ENCODE results near the gene TNP2. TPM values are rescaled to one million over a fixed set of nuclear protein-coding genes. Genes with fewer than 3 reads are reported as not detected.

TNP2 gene
- polyA plus RNA-seq, 1 of the 3 experiments (the other 2 are of a cell fraction): not detected

DNA sequence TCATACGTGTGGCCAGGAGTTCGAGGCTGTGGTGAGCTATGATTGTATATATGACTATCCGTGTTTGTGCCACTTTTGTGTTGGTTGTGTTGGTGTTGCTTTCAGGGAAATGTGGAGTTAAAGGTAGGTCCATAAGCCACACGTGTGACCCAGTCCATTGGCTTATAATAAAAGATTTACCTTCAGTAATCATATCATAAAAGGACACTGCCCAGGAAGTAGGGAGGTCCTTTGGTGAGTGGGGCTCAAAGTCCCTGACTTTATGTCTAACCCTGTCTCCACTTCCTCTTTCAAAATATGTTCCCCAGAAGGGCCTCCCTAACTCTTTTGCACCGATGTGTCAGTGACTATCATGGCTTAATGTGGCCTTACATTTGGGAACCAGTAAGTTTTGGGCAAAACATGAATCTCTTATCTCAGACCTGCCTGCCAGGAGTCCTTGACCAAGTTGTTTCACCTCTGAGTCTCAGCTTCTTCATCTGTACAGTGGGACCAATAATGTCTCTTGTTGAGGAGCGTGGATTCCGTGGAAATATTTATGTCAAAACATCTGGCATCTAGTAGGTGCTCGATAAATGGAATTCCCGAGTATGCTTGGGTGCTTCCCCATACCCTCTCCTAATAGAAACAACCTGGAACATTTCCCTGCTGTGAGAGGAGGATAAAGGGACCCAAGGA, 4.8 kb downstream of the TNP2 start:
- Histone ChIP-seq H3K36me3 (replicated peaks in 1 of 2; ENCODE audit: control insufficient read depth in 1 of 2, insufficient read depth in 2 of 2, low read length in 1 of 2) (no peaks in the 10 kb centered on the region), H3K9me2 (no peaks in the 10 kb centered on the region), H3K4me3 (ENCODE audit: low read depth in 2 of 2, low read length in 1 of 2) (no peak overlapping the region), H3K27me3 (ENCODE audit: insufficient read depth) (no peaks in the 10 kb centered on the region; the same call in 1 of the 2 replicates), H3K27ac (ENCODE audit: low read depth in 2 of 2, low read length in 1 of 2) (no peak overlapping the region), H3K79me2 (ENCODE audit: insufficient read depth) (no peaks in the 10 kb centered on the region), H3K9ac (no peak overlapping the region), H4K20me1 (ENCODE audit: insufficient read depth) (no peaks in the 10 kb centered on the region), H3F3A (replicated peaks; ENCODE audit: insufficient read depth) (no peaks in the 10 kb centered on the region), H2AFZ (ENCODE audit: low read depth) (no peak overlapping the region), H3K4me1 (ENCODE audit: control insufficient read depth in 1 of 2, insufficient read depth in 2 of 2, low read depth in 1 of 2, low read length in 1 of 2) (peaks cover 0 to 1% of the 10 kb centered on the region in 2 experiments; a peak in 1 of 4 replicates), H3K9me3 (no peaks in the 10 kb centered on the region), H3K4me2 (no peak overlapping the region)
- WGBS (ENCODE audit: low lambda C conversion rate): 58% methylated on average over 8 of the region's 9 CpGs
- ChIA-PET POLR2A (no interaction called here), CTCF (interaction anchor here (0.6 to 14.4 kb wide), 4 partner anchors 9 to 296 kb away, joined by 3 to 318 read pairs (median 4); no protein-coding TSS in a partner anchor)
- no peak for DNase-seq
- TF ChIP-seq POLR2AphosphoS5 (IDR thresholded peaks at IDR 0.05; ENCODE audit: low read depth, low read length) (no peak), RXRA (IDR thresholded peaks at IDR 0.05; ENCODE audit: borderline replicate concordance, low read depth) (no peak), FOXJ3 (CRISPR knock-in tag; IDR thresholded peaks at IDR 0.05) (no peak), SMC3 (IDR thresholded peaks at IDR 0.05; ENCODE audit: low read depth, low read length) (no peak), TEAD4 (IDR thresholded peaks at IDR 0.05; ENCODE audit: borderline replicate concordance, insufficient read depth) (no peak), YY1 (IDR thresholded peaks at IDR 0.05; ENCODE audit: low read depth) (no peak), CHD2 (IDR thresholded peaks at IDR 0.05; ENCODE audit: low read length, partially characterized antibody) (no peak), GABPA (IDR thresholded peaks at IDR 0.05; ENCODE audit: low read depth) (no peak), NRF1 (IDR thresholded peaks at IDR 0.05; ENCODE audit: low read depth, low read length) (no peak), MXI1 (IDR thresholded peaks at IDR 0.05; ENCODE audit: low read depth, low read length) (no peak), FOSL2 (IDR thresholded peaks at IDR 0.05; ENCODE audit: borderline replicate concordance, low read depth) (no peak), GATA2 (CRISPR knock-in tag; IDR thresholded peaks at IDR 0.05) (no peak), JUND (IDR thresholded peaks at IDR 0.05) (no peak)
- TF ChIP-seq, protein P1, sequence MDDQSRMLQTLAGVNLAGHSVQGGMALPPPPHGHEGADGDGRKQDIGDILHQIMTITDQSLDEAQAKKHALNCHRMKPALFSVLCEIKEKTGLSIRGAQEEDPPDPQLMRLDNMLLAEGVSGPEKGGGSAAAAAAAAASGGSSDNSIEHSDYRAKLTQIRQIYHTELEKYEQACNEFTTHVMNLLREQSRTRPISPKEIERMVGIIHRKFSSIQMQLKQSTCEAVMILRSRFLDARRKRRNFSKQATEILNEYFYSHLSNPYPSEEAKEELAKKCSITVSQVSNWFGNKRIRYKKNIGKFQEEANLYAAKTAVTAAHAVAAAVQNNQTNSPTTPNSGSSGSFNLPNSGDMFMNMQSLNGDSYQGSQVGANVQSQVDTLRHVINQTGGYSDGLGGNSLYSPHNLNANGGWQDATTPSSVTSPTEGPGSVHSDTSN (IDR thresholded peaks at IDR 0.05): no peak
- TF ChIP-seq, protein P2, sequence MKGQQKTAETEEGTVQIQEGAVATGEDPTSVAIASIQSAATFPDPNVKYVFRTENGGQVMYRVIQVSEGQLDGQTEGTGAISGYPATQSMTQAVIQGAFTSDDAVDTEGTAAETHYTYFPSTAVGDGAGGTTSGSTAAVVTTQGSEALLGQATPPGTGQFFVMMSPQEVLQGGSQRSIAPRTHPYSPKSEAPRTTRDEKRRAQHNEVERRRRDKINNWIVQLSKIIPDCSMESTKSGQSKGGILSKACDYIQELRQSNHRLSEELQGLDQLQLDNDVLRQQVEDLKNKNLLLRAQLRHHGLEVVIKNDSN (IDR thresholded peaks at IDR 0.05; ENCODE audit: borderline replicate concordance, low read depth): no peak
- TF ChIP-seq, protein P3, sequence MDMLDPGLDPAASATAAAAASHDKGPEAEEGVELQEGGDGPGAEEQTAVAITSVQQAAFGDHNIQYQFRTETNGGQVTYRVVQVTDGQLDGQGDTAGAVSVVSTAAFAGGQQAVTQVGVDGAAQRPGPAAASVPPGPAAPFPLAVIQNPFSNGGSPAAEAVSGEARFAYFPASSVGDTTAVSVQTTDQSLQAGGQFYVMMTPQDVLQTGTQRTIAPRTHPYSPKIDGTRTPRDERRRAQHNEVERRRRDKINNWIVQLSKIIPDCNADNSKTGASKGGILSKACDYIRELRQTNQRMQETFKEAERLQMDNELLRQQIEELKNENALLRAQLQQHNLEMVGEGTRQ (IDR thresholded peaks at IDR 0.05; ENCODE audit: borderline replicate concordance, low read depth, low read length): no peak
- TF ChIP-seq, protein P4, sequence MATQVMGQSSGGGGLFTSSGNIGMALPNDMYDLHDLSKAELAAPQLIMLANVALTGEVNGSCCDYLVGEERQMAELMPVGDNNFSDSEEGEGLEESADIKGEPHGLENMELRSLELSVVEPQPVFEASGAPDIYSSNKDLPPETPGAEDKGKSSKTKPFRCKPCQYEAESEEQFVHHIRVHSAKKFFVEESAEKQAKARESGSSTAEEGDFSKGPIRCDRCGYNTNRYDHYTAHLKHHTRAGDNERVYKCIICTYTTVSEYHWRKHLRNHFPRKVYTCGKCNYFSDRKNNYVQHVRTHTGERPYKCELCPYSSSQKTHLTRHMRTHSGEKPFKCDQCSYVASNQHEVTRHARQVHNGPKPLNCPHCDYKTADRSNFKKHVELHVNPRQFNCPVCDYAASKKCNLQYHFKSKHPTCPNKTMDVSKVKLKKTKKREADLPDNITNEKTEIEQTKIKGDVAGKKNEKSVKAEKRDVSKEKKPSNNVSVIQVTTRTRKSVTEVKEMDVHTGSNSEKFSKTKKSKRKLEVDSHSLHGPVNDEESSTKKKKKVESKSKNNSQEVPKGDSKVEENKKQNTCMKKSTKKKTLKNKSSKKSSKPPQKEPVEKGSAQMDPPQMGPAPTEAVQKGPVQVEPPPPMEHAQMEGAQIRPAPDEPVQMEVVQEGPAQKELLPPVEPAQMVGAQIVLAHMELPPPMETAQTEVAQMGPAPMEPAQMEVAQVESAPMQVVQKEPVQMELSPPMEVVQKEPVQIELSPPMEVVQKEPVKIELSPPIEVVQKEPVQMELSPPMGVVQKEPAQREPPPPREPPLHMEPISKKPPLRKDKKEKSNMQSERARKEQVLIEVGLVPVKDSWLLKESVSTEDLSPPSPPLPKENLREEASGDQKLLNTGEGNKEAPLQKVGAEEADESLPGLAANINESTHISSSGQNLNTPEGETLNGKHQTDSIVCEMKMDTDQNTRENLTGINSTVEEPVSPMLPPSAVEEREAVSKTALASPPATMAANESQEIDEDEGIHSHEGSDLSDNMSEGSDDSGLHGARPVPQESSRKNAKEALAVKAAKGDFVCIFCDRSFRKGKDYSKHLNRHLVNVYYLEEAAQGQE (IDR thresholded peaks at IDR 0.05; ENCODE audit: low read depth, low read length): no peak

Data from SK-N-SH (cell line).